SK-N-SH treated with all-trans-retinoic acid at 6 μM for 48 hours (cell line): ENCODE measurements around the gene ZNF783.

Source experiments
- ATAC-seq: fragments of 200-7000 bp; cut with Tn5 transposase; 3 replicates; pipeline ENCODE4 v1.9.1; 2020; ENCODE audit warnings: mild to moderate bottlenecking, moderate library complexity
- ARNTL ChIP-seq: fragments of 450-650 bp; formaldehyde crosslinking; IDR thresholded peaks from 2 replicates; pipeline ENCODE4 v1.5.0; 2020; ENCODE audit warnings: low read depth, mild to moderate bottlenecking, moderate library complexity, borderline replicate concordance
- BACH2 ChIP-seq: fragments of 250-450 bp; sonication (Bioruptor Pico); IDR thresholded peaks from 2 replicates; pipeline ENCODE4 v1.9.0; 2021; ENCODE audit warnings: mild to moderate bottlenecking, borderline replicate concordance
- CREB5 ChIP-seq: fragments of 250-450 bp; sonication (Bioruptor Pico); IDR thresholded peaks from 2 replicates; pipeline ENCODE4 v1.5.1; 2020; ENCODE audit warnings: low read depth, mild to moderate bottlenecking, moderate library complexity
- CSDC2 ChIP-seq: fragments of 250-450 bp; sonication (Bioruptor Pico); IDR thresholded peaks from 2 replicates; pipeline ENCODE4 v1.5.0; 2020; ENCODE audit warnings: mild to moderate bottlenecking, moderate library complexity
- ESRRG ChIP-seq: fragments of 250-450 bp; sonication (Bioruptor Pico); IDR thresholded peaks from 2 replicates; pipeline ENCODE4 v1.6.1; 2021; ENCODE audit warnings: mild to moderate bottlenecking
- GLIS3 ChIP-seq: fragments of 250-450 bp; sonication (Bioruptor Pico); IDR thresholded peaks from 2 replicates; pipeline ENCODE4 v1.5.0; 2020; ENCODE audit warnings: mild to moderate bottlenecking, moderate library complexity
- ISL1 ChIP-seq: fragments of 250-450 bp; sonication (Bioruptor Pico); IDR thresholded peaks from 2 replicates; pipeline ENCODE4 v2.1.2; 2022; ENCODE audit warnings: mild to moderate bottlenecking, moderate library complexity
- OSR1 ChIP-seq: fragments of 250-450 bp; sonication (Bioruptor Pico); IDR thresholded peaks from 2 replicates; pipeline ENCODE4 v1.8.0; 2022; ENCODE audit warnings: moderate library complexity, mild to moderate bottlenecking, inconsistent platforms
- PPARA ChIP-seq: fragments of 250-450 bp; sonication (Bioruptor Pico); IDR thresholded peaks from 2 replicates; pipeline ENCODE4 v1.5.0; 2020; ENCODE audit warnings: mild to moderate bottlenecking, borderline replicate concordance
- RARB ChIP-seq: fragments of 250-450 bp; sonication (Bioruptor Pico); IDR thresholded peaks from 2 replicates; pipeline ENCODE4 v1.8.0; 2021; ENCODE audit warnings: mild to moderate bottlenecking, moderate library complexity
- SNAI2 ChIP-seq: fragments of 250-450 bp; sonication (Bioruptor Pico); IDR thresholded peaks from 2 replicates; pipeline ENCODE4 v1.5.0; 2020; ENCODE audit warnings: mild to moderate bottlenecking, moderate library complexity
- TCF4 ChIP-seq: fragments of 250-450 bp; sonication (Bioruptor Pico); IDR thresholded peaks from 2 replicates; pipeline ENCODE4 v1.8.0; 2021; ENCODE audit warnings: mild to moderate bottlenecking, moderate library complexity, borderline replicate concordance
- TOX ChIP-seq: fragments of 250-450 bp; sonication (Bioruptor Pico); IDR thresholded peaks from 2 replicates; pipeline ENCODE4 v1.8.0; 2021; ENCODE audit warnings: mild to moderate bottlenecking, moderate library complexity, borderline replicate concordance
- ZC3H10 ChIP-seq: fragments of 250-450 bp; sonication (Bioruptor Pico); IDR thresholded peaks from 2 replicates; pipeline ENCODE4 v1.5.1; 2021; ENCODE audit warnings: mild to moderate bottlenecking, moderate library complexity
- ZFP3 ChIP-seq: fragments of 250-450 bp; sonication (Bioruptor Pico); IDR thresholded peaks from 2 replicates; pipeline ENCODE4 v1.5.0; 2020; ENCODE audit warnings: mild to moderate bottlenecking, moderate library complexity
- ZFP30 ChIP-seq: fragments of 450-650 bp; formaldehyde crosslinking; IDR thresholded peaks from 2 replicates; pipeline ENCODE4 v1.5.0; 2022; ENCODE audit warnings: mild to moderate bottlenecking, moderate library complexity
- ZNF565 ChIP-seq: fragments of 450-650 bp; formaldehyde crosslinking; conservative IDR thresholded peaks from 2 replicates; pipeline ENCODE4 v1.5.0; 2020; ENCODE audit warnings: low read depth, mild to moderate bottlenecking, moderate library complexity
- ZNF70 ChIP-seq: fragments of 450-650 bp; formaldehyde crosslinking; IDR thresholded peaks from 2 replicates; pipeline ENCODE4 v1.5.0; 2020; ENCODE audit warnings: mild to moderate bottlenecking, moderate library complexity
- ZNF8 ChIP-seq: fragments of 450-650 bp; formaldehyde crosslinking; IDR thresholded peaks from 2 replicates; pipeline ENCODE4 v1.5.0; 2020; ENCODE audit warnings: mild to moderate bottlenecking, moderate library complexity
- TF ChIP-seq, protein P1 (sequence below): fragments of 250-450 bp; sonication (Bioruptor Pico); IDR thresholded peaks from 2 replicates; pipeline ENCODE4 v1.5.0; 2020; ENCODE audit warnings: mild to moderate bottlenecking, moderate library complexity
- TF ChIP-seq, protein P2 (sequence below): fragments of 250-450 bp; sonication (Bioruptor Pico); IDR thresholded peaks from 2 replicates; pipeline ENCODE4 v1.8.0; 2021; ENCODE audit warnings: low read depth, mild to moderate bottlenecking, moderate library complexity, borderline replicate concordance

The ZNF783 gene

GRCh38 chr7:149281508-149282330 is 19.7 kb downstream of the ZNF783 start:
- ATAC-seq = no peak
- TF ChIP-seq ZFP3 (CRISPR knock-in tag) (no peak), OSR1 (CRISPR knock-in tag) (no peak), ARNTL (CRISPR knock-in tag) (no peak), ZNF8 (CRISPR knock-in tag) (no peak), ZNF565 (CRISPR knock-in tag) (no peak), ESRRG (CRISPR knock-in tag) (no peak), ISL1 (CRISPR knock-in tag) (no peak), ZC3H10 (CRISPR knock-in tag) (no peak), CREB5 (no peak), RARB (CRISPR knock-in tag) (no peak), ZFP30 (CRISPR knock-in tag) (no peak), TCF4 (CRISPR knock-in tag) (no peak), SNAI2 (no peak), ZNF70 (CRISPR knock-in tag) (no peak), BACH2 (no peak), PPARA (CRISPR knock-in tag) (no peak), CSDC2 (CRISPR knock-in tag) (no peak)
- TF ChIP-seq, protein P1, sequence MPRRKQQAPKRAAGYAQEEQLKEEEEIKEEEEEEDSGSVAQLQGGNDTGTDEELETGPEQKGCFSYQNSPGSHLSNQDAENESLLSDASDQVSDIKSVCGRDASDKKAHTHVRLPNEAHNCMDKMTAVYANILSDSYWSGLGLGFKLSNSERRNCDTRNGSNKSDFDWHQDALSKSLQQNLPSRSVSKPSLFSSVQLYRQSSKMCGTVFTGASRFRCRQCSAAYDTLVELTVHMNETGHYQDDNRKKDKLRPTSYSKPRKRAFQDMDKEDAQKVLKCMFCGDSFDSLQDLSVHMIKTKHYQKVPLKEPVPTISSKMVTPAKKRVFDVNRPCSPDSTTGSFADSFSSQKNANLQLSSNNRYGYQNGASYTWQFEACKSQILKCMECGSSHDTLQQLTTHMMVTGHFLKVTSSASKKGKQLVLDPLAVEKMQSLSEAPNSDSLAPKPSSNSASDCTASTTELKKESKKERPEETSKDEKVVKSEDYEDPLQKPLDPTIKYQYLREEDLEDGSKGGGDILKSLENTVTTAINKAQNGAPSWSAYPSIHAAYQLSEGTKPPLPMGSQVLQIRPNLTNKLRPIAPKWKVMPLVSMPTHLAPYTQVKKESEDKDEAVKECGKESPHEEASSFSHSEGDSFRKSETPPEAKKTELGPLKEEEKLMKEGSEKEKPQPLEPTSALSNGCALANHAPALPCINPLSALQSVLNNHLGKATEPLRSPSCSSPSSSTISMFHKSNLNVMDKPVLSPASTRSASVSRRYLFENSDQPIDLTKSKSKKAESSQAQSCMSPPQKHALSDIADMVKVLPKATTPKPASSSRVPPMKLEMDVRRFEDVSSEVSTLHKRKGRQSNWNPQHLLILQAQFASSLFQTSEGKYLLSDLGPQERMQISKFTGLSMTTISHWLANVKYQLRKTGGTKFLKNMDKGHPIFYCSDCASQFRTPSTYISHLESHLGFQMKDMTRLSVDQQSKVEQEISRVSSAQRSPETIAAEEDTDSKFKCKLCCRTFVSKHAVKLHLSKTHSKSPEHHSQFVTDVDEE = no peak

GRCh38 chr7:149282331-149282655 is 20.3 kb downstream of the ZNF783 start:
- TF ChIP-seq PPARA (CRISPR knock-in tag) (no peak), CREB5 (no peak), ZNF8 (CRISPR knock-in tag) (no peak), TCF4 (CRISPR knock-in tag) (no peak), ZNF565 (CRISPR knock-in tag) (no peak), ARNTL (CRISPR knock-in tag) (no peak), ZFP3 (CRISPR knock-in tag) (no peak), CSDC2 (CRISPR knock-in tag) (no peak), GLIS3 (CRISPR knock-in tag) (no peak), SNAI2 (no peak), BACH2 (no peak), ZNF70 (CRISPR knock-in tag) (no peak), OSR1 (CRISPR knock-in tag) (no peak), TOX (CRISPR knock-in tag) (no peak), ISL1 (CRISPR knock-in tag) (no peak)
- TF ChIP-seq, protein P1 = no peak
- TF ChIP-seq, protein P2, sequence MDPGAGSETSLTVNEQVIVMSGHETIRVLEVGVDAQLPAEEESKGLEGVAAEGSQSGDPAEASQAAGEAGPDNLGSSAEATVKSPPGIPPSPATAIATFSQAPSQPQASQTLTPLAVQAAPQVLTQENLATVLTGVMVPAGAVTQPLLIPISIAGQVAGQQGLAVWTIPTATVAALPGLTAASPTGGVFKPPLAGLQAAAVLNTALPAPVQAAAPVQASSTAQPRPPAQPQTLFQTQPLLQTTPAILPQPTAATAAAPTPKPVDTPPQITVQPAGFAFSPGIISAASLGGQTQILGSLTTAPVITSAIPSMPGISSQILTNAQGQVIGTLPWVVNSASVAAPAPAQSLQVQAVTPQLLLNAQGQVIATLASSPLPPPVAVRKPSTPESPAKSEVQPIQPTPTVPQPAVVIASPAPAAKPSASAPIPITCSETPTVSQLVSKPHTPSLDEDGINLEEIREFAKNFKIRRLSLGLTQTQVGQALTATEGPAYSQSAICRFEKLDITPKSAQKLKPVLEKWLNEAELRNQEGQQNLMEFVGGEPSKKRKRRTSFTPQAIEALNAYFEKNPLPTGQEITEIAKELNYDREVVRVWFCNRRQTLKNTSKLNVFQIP (CRISPR knock-in tag) = no peak
- no peak for ATAC-seq
